WTC11 (cell line): Measurements from ENCODE around the gene GLUL. TPM values are rescaled to one million over a fixed set of nuclear protein-coding genes. Genes with fewer than 3 reads are reported as not detected.

Experiments used
- ATAC-seq: fragments of 200-7000 bp; cut with Tn5 transposase; 2 replicates; pipeline ENCODE4 v1.10.0; 2021; ENCODE audit warnings: mild to moderate bottlenecking, moderate library complexity
- CTCF ChIA-PET: fragments of 300-600 bp; sonication (Branson Sonifier 250); formaldehyde crosslinking; loops from one replicate; lab custom pipeline; 2021; ENCODE audit warnings: antibody characterized with exemption; lab: Charles Lee
- POLR2A ChIA-PET: fragments of 350-600 bp; sonication (Branson Sonifier 250); formaldehyde crosslinking; loops from one replicate; lab custom pipeline; 2021; ENCODE audit warnings: antibody characterized with exemption; lab: Charles Lee
- DNase-seq: peaks from one replicate; pipeline ENCODE4 v3.0.0; 2021; ENCODE audit warnings: low spot score
- H3K27ac Mint-ChIP-seq: 2 replicates; pipeline ENCODE4 v1.8.0; 2021; ENCODE audit warnings: mixed read lengths
- H3K27me3 Mint-ChIP-seq: 2 replicates; pipeline ENCODE4 v1.8.0; 2021; ENCODE audit warnings: low read depth, mild to moderate bottlenecking, moderate library complexity, mixed read lengths
- H3K36me3 Mint-ChIP-seq: 2 replicates; pipeline ENCODE4 v1.8.0; 2021; ENCODE audit warnings: mixed read lengths
- H3K4me1 Mint-ChIP-seq: 2 replicates; pipeline ENCODE4 v1.8.0; 2022; ENCODE audit warnings: mixed read lengths
- H3K4me3 Mint-ChIP-seq: 2 replicates; pipeline ENCODE4 v1.8.0; 2021; ENCODE audit warnings: mild to moderate bottlenecking, moderate library complexity, mixed read lengths
- H3K9me3 Mint-ChIP-seq: 2 replicates; pipeline ENCODE4 v1.8.0; 2021; ENCODE audit warnings: mixed read lengths
- ATF1 ChIP-seq: sonication (generic); formaldehyde crosslinking; IDR thresholded peaks from 2 replicates; pipeline ENCODE4 v1.8.1; 2023; ENCODE audit warnings: mild to moderate bottlenecking, moderate library complexity, missing genetic modification reagents
- CREM ChIP-seq: sonication (generic); formaldehyde crosslinking; IDR thresholded peaks from 2 replicates; pipeline ENCODE4 v1.8.1; 2022; ENCODE audit warnings: mild to moderate bottlenecking, missing genetic modification reagents, moderate library complexity
- ELF4 ChIP-seq: sonication (generic); formaldehyde crosslinking; IDR thresholded peaks from 2 replicates; pipeline ENCODE4 v1.8.1; 2022; ENCODE audit warnings: low read depth, mild to moderate bottlenecking, moderate library complexity, missing genetic modification reagents
- EMX1 ChIP-seq: fragments of 250-450 bp; sonication (Bioruptor Pico); IDR thresholded peaks from 2 replicates; pipeline ENCODE4 v1.8.0; 2021; ENCODE audit warnings: mild to moderate bottlenecking
- ESRRA ChIP-seq: sonication (generic); formaldehyde crosslinking; IDR thresholded peaks from 2 replicates; pipeline ENCODE4 v1.8.1; 2022; ENCODE audit warnings: mild to moderate bottlenecking, missing genetic modification reagents, borderline replicate concordance
- ETV6 ChIP-seq: sonication (generic); formaldehyde crosslinking; IDR thresholded peaks from 2 replicates; pipeline ENCODE4 v1.8.1; 2022; ENCODE audit warnings: mild to moderate bottlenecking, missing genetic modification reagents
- FOXK1 ChIP-seq: sonication (generic); formaldehyde crosslinking; IDR thresholded peaks from 2 replicates; pipeline ENCODE4 v1.8.0; 2022; ENCODE audit warnings: mild to moderate bottlenecking, moderate library complexity, missing genetic modification reagents
- FOXP1 ChIP-seq: sonication (generic); formaldehyde crosslinking; IDR thresholded peaks from 2 replicates; pipeline ENCODE4 v1.8.0; 2022; ENCODE audit warnings: missing genetic modification reagents, mild to moderate bottlenecking, moderate library complexity, borderline replicate concordance
- GRHL2 ChIP-seq: fragments of 250-450 bp; sonication (Bioruptor Pico); IDR thresholded peaks from 2 replicates; pipeline ENCODE4 v1.8.0; 2022; ENCODE audit warnings: mild to moderate bottlenecking, moderate library complexity; ENCODE audit not compliant: insufficient replicate concordance, severe bottlenecking
- GTF2I ChIP-seq: fragments of 250-450 bp; sonication (Bioruptor Pico); conservative IDR thresholded peaks from 2 replicates; pipeline ENCODE4 v1.4.0; 2021; ENCODE audit warnings: mild to moderate bottlenecking
- HMGA2 ChIP-seq: fragments of 250-450 bp; sonication (Bioruptor Pico); IDR thresholded peaks from 2 replicates; pipeline ENCODE4 v1.4.0; 2021; ENCODE audit warnings: mild to moderate bottlenecking, moderate library complexity
- JUN ChIP-seq: sonication (generic); formaldehyde crosslinking; IDR thresholded peaks from 2 replicates; pipeline ENCODE4 v1.8.0; 2023; ENCODE audit warnings: mild to moderate bottlenecking, missing genetic modification reagents
- NFATC4 ChIP-seq: fragments of 250-450 bp; sonication (Bioruptor Pico); IDR thresholded peaks from 2 replicates; pipeline ENCODE4 v1.9.0; 2021; ENCODE audit warnings: mild to moderate bottlenecking
- NFYB ChIP-seq: sonication (generic); formaldehyde crosslinking; conservative IDR thresholded peaks from 2 replicates; pipeline ENCODE4 v1.8.0; 2022; ENCODE audit warnings: low read depth, missing genetic modification reagents
- PRRX2 ChIP-seq: fragments of 250-450 bp; sonication (Bioruptor Pico); IDR thresholded peaks from 2 replicates; pipeline ENCODE4 v1.8.0; 2021; ENCODE audit warnings: mild to moderate bottlenecking
- SMAD4 ChIP-seq: sonication (generic); formaldehyde crosslinking; IDR thresholded peaks from 2 replicates; pipeline ENCODE4 v1.8.0; 2022; ENCODE audit warnings: mild to moderate bottlenecking, missing genetic modification reagents
- SP1 ChIP-seq: sonication (generic); formaldehyde crosslinking; conservative IDR thresholded peaks from 2 replicates; pipeline ENCODE4 v1.8.1; 2022; ENCODE audit warnings: missing genetic modification reagents
- TCF7 ChIP-seq: sonication (generic); formaldehyde crosslinking; IDR thresholded peaks from 2 replicates; pipeline ENCODE4 v1.8.0; 2022; ENCODE audit warnings: mild to moderate bottlenecking, low read depth, missing genetic modification reagents, moderate library complexity
- TEAD1 ChIP-seq: sonication (generic); formaldehyde crosslinking; IDR thresholded peaks from 2 replicates; pipeline ENCODE4 v1.8.0; 2022; ENCODE audit warnings: mild to moderate bottlenecking, missing genetic modification reagents
- ZNF121 ChIP-seq: sonication (generic); formaldehyde crosslinking; IDR thresholded peaks from 2 replicates; pipeline ENCODE4 v1.8.0; 2023; ENCODE audit warnings: missing genetic modification reagents
- ZNF138 ChIP-seq: sonication (generic); formaldehyde crosslinking; conservative IDR thresholded peaks from 2 replicates; pipeline ENCODE4 v1.8.1; 2022; ENCODE audit warnings: mild to moderate bottlenecking, moderate library complexity, missing genetic modification reagents
- ZNF317 ChIP-seq: sonication (generic); formaldehyde crosslinking; IDR thresholded peaks from 2 replicates; pipeline ENCODE4 v1.8.1; 2023; ENCODE audit warnings: low read depth, mild to moderate bottlenecking, moderate library complexity, missing genetic modification reagents, borderline replicate concordance
- ZNF416 ChIP-seq: fragments of 250-450 bp; sonication (Bioruptor Pico); IDR thresholded peaks from 2 replicates; pipeline ENCODE4 v1.9.0; 2021; ENCODE audit warnings: mild to moderate bottlenecking, inconsistent platforms
- total RNA-seq: library from RNA; stranded (reverse); gene quantifications from 3 replicates; pipeline ENCODE4 v1.2.3, GENCODE V29; 2021
- TF ChIP-seq, protein P1 (sequence below): sonication (generic); formaldehyde crosslinking; IDR thresholded peaks from 2 replicates; pipeline ENCODE4 v1.8.0; 2022; ENCODE audit warnings: mild to moderate bottlenecking, missing genetic modification reagents
- TF ChIP-seq, protein P2 (sequence below): sonication (generic); formaldehyde crosslinking; IDR thresholded peaks from 2 replicates; pipeline ENCODE4 v1.8.0; 2022; ENCODE audit warnings: mild to moderate bottlenecking, missing genetic modification reagents
- TF ChIP-seq, protein P3 (sequence below): sonication (generic); formaldehyde crosslinking; IDR thresholded peaks from 2 replicates; pipeline ENCODE4 v1.8.1; 2022; ENCODE audit warnings: mild to moderate bottlenecking, missing genetic modification reagents, moderate library complexity, borderline replicate concordance
- TF ChIP-seq, protein P4 (sequence below): sonication (generic); formaldehyde crosslinking; IDR thresholded peaks from 2 replicates; pipeline ENCODE4 v1.8.1; 2022; ENCODE audit warnings: low read depth, missing genetic modification reagents, borderline replicate concordance
- TF ChIP-seq, protein P5 (sequence below): fragments of 250-450 bp; sonication (Bioruptor Pico); IDR thresholded peaks from 2 replicates; pipeline ENCODE4 v1.9.0; 2021; ENCODE audit warnings: mild to moderate bottlenecking, borderline replicate concordance

The GLUL gene
- total RNA-seq, 1 experiment from 2014 or later: 240 TPM

DNA sequence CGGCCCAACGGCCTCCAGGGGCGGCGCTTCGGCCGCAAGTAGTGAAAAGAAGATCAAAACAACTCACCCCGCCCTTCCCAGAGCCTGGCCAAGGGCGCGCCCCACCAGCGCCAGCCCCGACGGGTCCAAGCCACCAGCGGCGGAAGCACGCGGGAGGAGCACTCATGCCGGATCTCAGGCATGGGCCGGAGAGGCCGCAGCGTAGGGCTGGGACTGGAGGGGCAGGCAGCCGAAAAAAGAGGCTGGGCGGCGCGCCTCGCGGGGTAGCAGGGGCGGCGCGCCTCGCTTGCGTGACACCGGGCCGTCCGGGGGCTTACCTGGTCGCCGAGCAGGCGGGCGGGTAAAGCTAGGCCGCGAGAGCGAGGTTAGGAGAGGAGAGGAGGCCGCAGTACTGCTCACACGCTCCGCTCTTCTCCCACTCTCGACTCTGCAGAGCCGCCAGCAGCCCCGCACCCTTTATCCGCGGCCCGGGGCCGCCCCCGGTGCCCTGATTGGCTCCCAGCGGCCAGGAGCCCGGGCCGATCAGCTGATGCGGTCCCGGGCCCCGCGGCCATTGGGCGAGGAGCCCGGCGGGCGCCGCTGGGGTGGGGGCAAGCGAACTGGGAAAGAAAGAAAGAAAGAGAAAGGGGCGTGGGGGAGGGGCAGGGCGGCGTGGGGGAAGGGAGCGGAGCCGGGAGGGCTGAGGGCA lies at the start of gene GLUL (continued):
- TF ChIP-seq, protein P1, sequence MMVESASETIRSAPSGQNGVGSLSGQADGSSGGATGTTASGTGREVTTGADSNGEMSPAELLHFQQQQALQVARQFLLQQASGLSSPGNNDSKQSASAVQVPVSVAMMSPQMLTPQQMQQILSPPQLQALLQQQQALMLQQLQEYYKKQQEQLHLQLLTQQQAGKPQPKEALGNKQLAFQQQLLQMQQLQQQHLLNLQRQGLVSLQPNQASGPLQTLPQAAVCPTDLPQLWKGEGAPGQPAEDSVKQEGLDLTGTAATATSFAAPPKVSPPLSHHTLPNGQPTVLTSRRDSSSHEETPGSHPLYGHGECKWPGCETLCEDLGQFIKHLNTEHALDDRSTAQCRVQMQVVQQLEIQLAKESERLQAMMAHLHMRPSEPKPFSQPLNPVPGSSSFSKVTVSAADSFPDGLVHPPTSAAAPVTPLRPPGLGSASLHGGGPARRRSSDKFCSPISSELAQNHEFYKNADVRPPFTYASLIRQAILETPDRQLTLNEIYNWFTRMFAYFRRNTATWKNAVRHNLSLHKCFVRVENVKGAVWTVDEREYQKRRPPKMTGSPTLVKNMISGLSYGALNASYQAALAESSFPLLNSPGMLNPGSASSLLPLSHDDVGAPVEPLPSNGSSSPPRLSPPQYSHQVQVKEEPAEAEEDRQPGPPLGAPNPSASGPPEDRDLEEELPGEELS (CRISPR knock-in tag): 0 out of 2 replicates have a peak, but pooled peaks have one; percentile 15
- no peak for TF ChIP-seq ETV6
- TF ChIP-seq EMX1: peak; percentile 81; the same call in 1 of the 2 replicates
- no peak for TF ChIP-seq ZNF121
- TF ChIP-seq ZNF416 (CRISPR knock-in tag): peak; percentile 95
- 0 out of 2 replicates have a peak, but pooled peaks have one; percentile 15 for TF ChIP-seq FOXP1
- TF ChIP-seq, protein P2, sequence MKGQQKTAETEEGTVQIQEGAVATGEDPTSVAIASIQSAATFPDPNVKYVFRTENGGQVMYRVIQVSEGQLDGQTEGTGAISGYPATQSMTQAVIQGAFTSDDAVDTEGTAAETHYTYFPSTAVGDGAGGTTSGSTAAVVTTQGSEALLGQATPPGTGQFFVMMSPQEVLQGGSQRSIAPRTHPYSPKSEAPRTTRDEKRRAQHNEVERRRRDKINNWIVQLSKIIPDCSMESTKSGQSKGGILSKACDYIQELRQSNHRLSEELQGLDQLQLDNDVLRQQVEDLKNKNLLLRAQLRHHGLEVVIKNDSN: peak; percentile 74; the same call in 1 of the 2 replicates
- TF ChIP-seq TEAD1 (CRISPR knock-in tag): peak; percentile 67; the same call in 1 of the 2 replicates
- no peak for TF ChIP-seq ZNF138 (CRISPR knock-in tag)
- no peak for TF ChIP-seq GRHL2
- TF ChIP-seq NFYB (CRISPR knock-in tag): peak; percentile 90
- peak; percentile 62 for TF ChIP-seq SP1 (CRISPR knock-in tag)
- TF ChIP-seq FOXK1 (CRISPR knock-in tag): 0 out of 2 replicates have a peak, but pooled peaks have one; percentile 40
- TF ChIP-seq, protein P3, sequence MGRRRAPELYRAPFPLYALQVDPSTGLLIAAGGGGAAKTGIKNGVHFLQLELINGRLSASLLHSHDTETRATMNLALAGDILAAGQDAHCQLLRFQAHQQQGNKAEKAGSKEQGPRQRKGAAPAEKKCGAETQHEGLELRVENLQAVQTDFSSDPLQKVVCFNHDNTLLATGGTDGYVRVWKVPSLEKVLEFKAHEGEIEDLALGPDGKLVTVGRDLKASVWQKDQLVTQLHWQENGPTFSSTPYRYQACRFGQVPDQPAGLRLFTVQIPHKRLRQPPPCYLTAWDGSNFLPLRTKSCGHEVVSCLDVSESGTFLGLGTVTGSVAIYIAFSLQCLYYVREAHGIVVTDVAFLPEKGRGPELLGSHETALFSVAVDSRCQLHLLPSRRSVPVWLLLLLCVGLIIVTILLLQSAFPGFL (CRISPR knock-in tag): no peak
- TF ChIP-seq CREM (CRISPR knock-in tag): peak; percentile 28; the same call in 1 of the 2 replicates
- TF ChIP-seq JUN: peak; percentile 83; the same call in 1 of the 2 replicates

DNA sequence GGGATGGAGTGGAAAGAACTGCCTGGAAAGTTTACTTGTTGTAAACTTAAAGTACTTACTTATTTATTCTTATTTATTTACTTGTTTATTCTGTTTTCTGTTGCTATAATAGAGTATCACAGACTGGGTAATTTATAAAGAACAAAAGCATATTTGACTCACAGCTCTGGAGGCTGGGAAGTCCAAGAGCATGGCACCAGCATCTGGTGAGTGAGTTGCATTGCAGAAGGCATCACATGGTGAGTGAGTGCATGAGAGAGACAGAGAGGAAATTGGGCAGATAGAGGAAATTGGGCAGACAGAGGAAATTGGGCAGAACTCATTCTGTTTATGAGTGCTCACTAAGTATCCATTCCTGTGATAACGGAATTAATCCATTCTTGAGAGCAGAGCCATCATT lies 46.7 kb upstream of the GLUL start:
- Mint-ChIP-seq H3K9me3 (peaks cover 33% of the 10 kb centered on the region), H3K27me3 (peaks cover 3% of the 10 kb centered on the region), H3K4me3 (no peak overlapping the region), H3K36me3 (peaks cover 12% of the 10 kb centered on the region), H3K4me1 (no peaks in the 10 kb centered on the region), H3K27ac (no peak overlapping the region)
- ATAC-seq (no peak), DNase-seq (no peak)
- CTCF ChIA-PET: interaction anchor here (1.3 kb wide), 1 partner anchor 357 kb away, joined by 3 read pairs; no protein-coding TSS in a partner anchor
- TF ChIP-seq, protein P4, sequence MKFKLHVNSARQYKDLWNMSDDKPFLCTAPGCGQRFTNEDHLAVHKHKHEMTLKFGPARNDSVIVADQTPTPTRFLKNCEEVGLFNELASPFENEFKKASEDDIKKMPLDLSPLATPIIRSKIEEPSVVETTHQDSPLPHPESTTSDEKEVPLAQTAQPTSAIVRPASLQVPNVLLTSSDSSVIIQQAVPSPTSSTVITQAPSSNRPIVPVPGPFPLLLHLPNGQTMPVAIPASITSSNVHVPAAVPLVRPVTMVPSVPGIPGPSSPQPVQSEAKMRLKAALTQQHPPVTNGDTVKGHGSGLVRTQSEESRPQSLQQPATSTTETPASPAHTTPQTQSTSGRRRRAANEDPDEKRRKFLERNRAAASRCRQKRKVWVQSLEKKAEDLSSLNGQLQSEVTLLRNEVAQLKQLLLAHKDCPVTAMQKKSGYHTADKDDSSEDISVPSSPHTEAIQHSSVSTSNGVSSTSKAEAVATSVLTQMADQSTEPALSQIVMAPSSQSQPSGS: no peak
- TF ChIP-seq PRRX2 (CRISPR knock-in tag) (no peak), GTF2I (CRISPR knock-in tag) (no peak), NFATC4 (CRISPR knock-in tag) (no peak), HMGA2 (no peak), ZNF317 (CRISPR knock-in tag) (no peak), TCF7 (no peak), ESRRA (CRISPR knock-in tag) (no peak), ELF4 (no peak), SMAD4 (CRISPR knock-in tag) (no peak), ATF1 (CRISPR knock-in tag) (no peak)
- TF ChIP-seq, protein P5, sequence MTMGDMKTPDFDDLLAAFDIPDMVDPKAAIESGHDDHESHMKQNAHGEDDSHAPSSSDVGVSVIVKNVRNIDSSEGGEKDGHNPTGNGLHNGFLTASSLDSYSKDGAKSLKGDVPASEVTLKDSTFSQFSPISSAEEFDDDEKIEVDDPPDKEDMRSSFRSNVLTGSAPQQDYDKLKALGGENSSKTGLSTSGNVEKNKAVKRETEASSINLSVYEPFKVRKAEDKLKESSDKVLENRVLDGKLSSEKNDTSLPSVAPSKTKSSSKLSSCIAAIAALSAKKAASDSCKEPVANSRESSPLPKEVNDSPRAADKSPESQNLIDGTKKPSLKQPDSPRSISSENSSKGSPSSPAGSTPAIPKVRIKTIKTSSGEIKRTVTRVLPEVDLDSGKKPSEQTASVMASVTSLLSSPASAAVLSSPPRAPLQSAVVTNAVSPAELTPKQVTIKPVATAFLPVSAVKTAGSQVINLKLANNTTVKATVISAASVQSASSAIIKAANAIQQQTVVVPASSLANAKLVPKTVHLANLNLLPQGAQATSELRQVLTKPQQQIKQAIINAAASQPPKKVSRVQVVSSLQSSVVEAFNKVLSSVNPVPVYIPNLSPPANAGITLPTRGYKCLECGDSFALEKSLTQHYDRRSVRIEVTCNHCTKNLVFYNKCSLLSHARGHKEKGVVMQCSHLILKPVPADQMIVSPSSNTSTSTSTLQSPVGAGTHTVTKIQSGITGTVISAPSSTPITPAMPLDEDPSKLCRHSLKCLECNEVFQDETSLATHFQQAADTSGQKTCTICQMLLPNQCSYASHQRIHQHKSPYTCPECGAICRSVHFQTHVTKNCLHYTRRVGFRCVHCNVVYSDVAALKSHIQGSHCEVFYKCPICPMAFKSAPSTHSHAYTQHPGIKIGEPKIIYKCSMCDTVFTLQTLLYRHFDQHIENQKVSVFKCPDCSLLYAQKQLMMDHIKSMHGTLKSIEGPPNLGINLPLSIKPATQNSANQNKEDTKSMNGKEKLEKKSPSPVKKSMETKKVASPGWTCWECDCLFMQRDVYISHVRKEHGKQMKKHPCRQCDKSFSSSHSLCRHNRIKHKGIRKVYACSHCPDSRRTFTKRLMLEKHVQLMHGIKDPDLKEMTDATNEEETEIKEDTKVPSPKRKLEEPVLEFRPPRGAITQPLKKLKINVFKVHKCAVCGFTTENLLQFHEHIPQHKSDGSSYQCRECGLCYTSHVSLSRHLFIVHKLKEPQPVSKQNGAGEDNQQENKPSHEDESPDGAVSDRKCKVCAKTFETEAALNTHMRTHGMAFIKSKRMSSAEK (CRISPR knock-in tag): no peak
- POLR2A ChIA-PET: no interaction called here
